Psoas muscle (tissue), 8 donors: ENCODE results near the gene COL19A1. TPM values are rescaled to one million over a fixed set of nuclear protein-coding genes. Genes with fewer than 3 reads are reported as not detected.

ENCODE experiments used
- ATAC-seq, 4 donors: fragments of 200-7000 bp; cut with Tn5 transposase; one replicate each; pipeline ENCODE4 v1.9.1; 2020; ENCODE audit warnings: moderate library complexity in 3 of 4, mild to moderate bottlenecking in 2 of 4
- DNase-seq, 2 donors: peaks; one replicate each; pipeline ENCODE4 v3.0.0-alpha.2; 2020
- H3K27ac ChIP-seq: fragments of 200-600 bp; one replicate; pipeline ENCODE4 v1.8.0; 2022
- H3K27me3 ChIP-seq, 3 donors: fragments of 200-600 bp in 1 of 3; one replicate each; pipeline versions ENCODE4 v1.6.1 to v1.8.0; 2013 to 2022; ENCODE audit warnings: low read length in 2 of 3, mild to moderate bottlenecking in 2 of 3, moderate library complexity in 1 of 3; ENCODE audit not compliant: insufficient read depth in 3 of 3
- H3K36me3 ChIP-seq, 2 donors: fragments of 200-600 bp in 1 of 2; one replicate each; pipeline versions ENCODE4 v1.6.1 to v1.8.0; 2013 to 2022; ENCODE audit warnings: low read depth in 1 of 2, mild to moderate bottlenecking in 1 of 2, moderate library complexity in 1 of 2; ENCODE audit not compliant: insufficient read depth in 1 of 2
- H3K4me1 ChIP-seq: fragments of 200-600 bp; one replicate; pipeline ENCODE4 v1.8.0; 2022
- H3K4me3 ChIP-seq: fragments of 200-600 bp; one replicate; pipeline ENCODE4 v1.8.0; 2022; ENCODE audit warnings: mild to moderate bottlenecking
- H3K9me3 ChIP-seq: fragments of 200-600 bp; one replicate; pipeline ENCODE4 v1.8.0; 2022
- CTCF ChIP-seq: fragments of 200-600 bp; IDR thresholded peaks from one replicate; pipeline ENCODE4 v1.8.0; 2022; ENCODE audit warnings: antibody characterized with exemption
- WGBS, 3 donors: extraction: QIAGEN DNeasy Blood & Tissue Kit; methylation state at CpG; one replicate each; pipeline versions ENCODE4 v1.1.6 to v1.1.7; 2013; 5-methylcytosine and 5-hydroxymethylcytosine counted together
- intact Hi-C, 2 donors: fragments of 100-400 bp; cut with DNase I; formaldehyde crosslinking; loops; one replicate each; pipeline versions ENCODE4 v1.11.0 to v1.14.2; 2022
- polyA plus RNA-seq, 3 donors: library from polyadenylated mRNA; stranded (reverse); fragments of 200-250 nt; gene quantifications; one replicate each; pipeline ENCODE4 v1.2.3, GENCODE V29; 2013
- total RNA-seq, 4 donors: library from RNA; stranded (reverse); fragmentation: NEBNext Ultra II Directional in 2 of 4; extraction: Animal tissue kit (Norgen Biotek cat#: 25700) in 2 of 4; gene quantifications; one replicate each; pipeline versions ENCODE4 v1.2.1 to v1.2.4, GENCODE V29; 2021 to 2023
- donor health status: healthy with polysubstance abuse.
- donor health status: DM: no; HTN: no; CAD: no; lungs with moderate emphysema.
- donor health status: Bipolar disorder and iron deficiency.
- donor health status: healthy.
- donor health status: DM: yes; HTN: yes; CAD: no.
- donor health status: DM: no; HTN: no; CAD: no.
- donor health status: DM: no; HTN: no; CAD: no.
- donor health status: DM: yes; HTN: yes; CAD: no.

The COL19A1 gene
- total and polyA plus RNA-seq, 7 donors: 0.01 to 10.3 (median 0.33) TPM

- TF ChIP-seq CTCF: no peak
- ATAC-seq (no peak), DNase-seq (no peak)
- Histone ChIP-seq H3K36me3 (no peaks in the 10 kb centered on the region), H3K27me3 (no peaks in the 10 kb centered on the region), H3K9me3 (no peaks in the 10 kb centered on the region), H3K4me1 (no peaks in the 10 kb centered on the region), H3K4me3 (no peak overlapping the region), H3K27ac (no peak overlapping the region)
- intact Hi-C loops: no loop called here
These were observed 245.4 kb downstream of the COL19A1 start for GRCh38 chr6:70111737-70112136.

- WGBS, 3 donors: 19 to 28% (median 27%) methylated on average over 5 of the region's 5 CpGs
These were observed 246.4 kb downstream of the COL19A1 start for GRCh38 chr6:70112716-70113115.

GRCh38 chr6:70113171-70113570 lies 246.8 kb downstream of the COL19A1 start:
- 47 to 59% (median 50%) methylated on average over 1 of the region's 1 CpG for WGBS, 3 donors
- ATAC-seq: no peak
- intact Hi-C loops: no loop called here

More at GRCh38 chr6:70112716-70113115, 246.4 kb downstream of the COL19A1 start:
- intact Hi-C loops: no loop called here
- ATAC-seq (peak in 1 of 4 donors; percentile 34), DNase-seq (no peak)
- Histone ChIP-seq H3K27me3 (no peaks in the 10 kb centered on the region), H3K9me3 (no peaks in the 10 kb centered on the region), H3K4me3 (no peak overlapping the region), H3K36me3 (no peaks in the 10 kb centered on the region), H3K27ac (no peak overlapping the region), H3K4me1 (no peaks in the 10 kb centered on the region)
- TF ChIP-seq CTCF: no peak

GRCh38 chr6:70118670-70119069 lies 252.3 kb downstream of the COL19A1 start:
- intact Hi-C loops: no loop called here
- 33 to 61% (median 59%) methylated on average over 2 of the region's 2 CpGs for WGBS, 3 donors

More at GRCh38 chr6:70113171-70113570, 246.8 kb downstream of the COL19A1 start:
- Histone ChIP-seq H3K4me3 (no peak overlapping the region), H3K36me3 (no peaks in the 10 kb centered on the region), H3K4me1 (no peaks in the 10 kb centered on the region), H3K27me3 (no peaks in the 10 kb centered on the region), H3K9me3 (no peaks in the 10 kb centered on the region), H3K27ac (no peak overlapping the region)
- DNase-seq: no peak
- TF ChIP-seq CTCF: no peak

More at GRCh38 chr6:70118670-70119069, 252.3 kb downstream of the COL19A1 start:
- no peak for ATAC-seq
- no peak for TF ChIP-seq CTCF
- no peak overlapping the region for H3K27ac ChIP-seq
- no peaks in the 10 kb centered on the region for H3K36me3 ChIP-seq
- DNase-seq: no peak
- H3K4me1 ChIP-seq: no peaks in the 10 kb centered on the region
- no peak overlapping the region for H3K4me3 ChIP-seq
- H3K9me3 ChIP-seq: no peaks in the 10 kb centered on the region
- H3K27me3 ChIP-seq: no peaks in the 10 kb centered on the region
